GM23338 (cell line): ENCODE measurements around the gene LAS1L.

Experiments
- CTCF ChIP-seq, 2 experiments: fragments of 200-600 bp in 1 of 2; sonication (generic) in 1 of 2; conservative IDR thresholded peaks; 2 replicates each; pipeline versions ENCODE4 v1.5.1 to v1.6.1; 2016 to 2017; ENCODE audit warnings: antibody characterized with exemption in 2 of 2, low read depth in 2 of 2, mild to moderate bottlenecking in 2 of 2, moderate library complexity in 1 of 2
- EZH2 ChIP-seq: fragments of 200-600 bp; sonication (generic); IDR thresholded peaks from one replicate; pipeline ENCODE4 v1.8.0; 2017; ENCODE audit warnings: antibody characterized with exemption, mild to moderate bottlenecking, low read depth; ENCODE audit not compliant: unreplicated experiment
- POLR2AphosphoS5 ChIP-seq: IDR thresholded peaks from 2 replicates; pipeline ENCODE4 v1.6.1; 2016; ENCODE audit warnings: antibody characterized with exemption, low read depth
- TF ChIP-seq, protein P1 (sequence below): IDR thresholded peaks from one replicate; pipeline ENCODE4 v1.6.1; 2018; ENCODE audit warnings: antibody characterized with exemption; ENCODE audit not compliant: unreplicated experiment

- no peak for TF ChIP-seq CTCF (conservative IDR thresholded peaks at IDR 0.05; ENCODE audit: low read depth in 2 of 2)
- no peak for TF ChIP-seq EZH2
- TF ChIP-seq, protein P1, sequence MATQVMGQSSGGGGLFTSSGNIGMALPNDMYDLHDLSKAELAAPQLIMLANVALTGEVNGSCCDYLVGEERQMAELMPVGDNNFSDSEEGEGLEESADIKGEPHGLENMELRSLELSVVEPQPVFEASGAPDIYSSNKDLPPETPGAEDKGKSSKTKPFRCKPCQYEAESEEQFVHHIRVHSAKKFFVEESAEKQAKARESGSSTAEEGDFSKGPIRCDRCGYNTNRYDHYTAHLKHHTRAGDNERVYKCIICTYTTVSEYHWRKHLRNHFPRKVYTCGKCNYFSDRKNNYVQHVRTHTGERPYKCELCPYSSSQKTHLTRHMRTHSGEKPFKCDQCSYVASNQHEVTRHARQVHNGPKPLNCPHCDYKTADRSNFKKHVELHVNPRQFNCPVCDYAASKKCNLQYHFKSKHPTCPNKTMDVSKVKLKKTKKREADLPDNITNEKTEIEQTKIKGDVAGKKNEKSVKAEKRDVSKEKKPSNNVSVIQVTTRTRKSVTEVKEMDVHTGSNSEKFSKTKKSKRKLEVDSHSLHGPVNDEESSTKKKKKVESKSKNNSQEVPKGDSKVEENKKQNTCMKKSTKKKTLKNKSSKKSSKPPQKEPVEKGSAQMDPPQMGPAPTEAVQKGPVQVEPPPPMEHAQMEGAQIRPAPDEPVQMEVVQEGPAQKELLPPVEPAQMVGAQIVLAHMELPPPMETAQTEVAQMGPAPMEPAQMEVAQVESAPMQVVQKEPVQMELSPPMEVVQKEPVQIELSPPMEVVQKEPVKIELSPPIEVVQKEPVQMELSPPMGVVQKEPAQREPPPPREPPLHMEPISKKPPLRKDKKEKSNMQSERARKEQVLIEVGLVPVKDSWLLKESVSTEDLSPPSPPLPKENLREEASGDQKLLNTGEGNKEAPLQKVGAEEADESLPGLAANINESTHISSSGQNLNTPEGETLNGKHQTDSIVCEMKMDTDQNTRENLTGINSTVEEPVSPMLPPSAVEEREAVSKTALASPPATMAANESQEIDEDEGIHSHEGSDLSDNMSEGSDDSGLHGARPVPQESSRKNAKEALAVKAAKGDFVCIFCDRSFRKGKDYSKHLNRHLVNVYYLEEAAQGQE: no peak
- TF ChIP-seq POLR2AphosphoS5: no peak
These were observed 25.7 kb downstream of the LAS1L start for GRCh38 chrX:65508851-65509250.
